Measurements from ENCODE around the gene ACBD4. TPM values are rescaled to one million over a fixed set of nuclear protein-coding genes. Genes with fewer than 3 reads are reported as not detected.

Gene ACBD4
- total and polyA plus RNA-seq, 11 donors = 3.3 to 9.8 (median 6.3) TPM

DNA sequence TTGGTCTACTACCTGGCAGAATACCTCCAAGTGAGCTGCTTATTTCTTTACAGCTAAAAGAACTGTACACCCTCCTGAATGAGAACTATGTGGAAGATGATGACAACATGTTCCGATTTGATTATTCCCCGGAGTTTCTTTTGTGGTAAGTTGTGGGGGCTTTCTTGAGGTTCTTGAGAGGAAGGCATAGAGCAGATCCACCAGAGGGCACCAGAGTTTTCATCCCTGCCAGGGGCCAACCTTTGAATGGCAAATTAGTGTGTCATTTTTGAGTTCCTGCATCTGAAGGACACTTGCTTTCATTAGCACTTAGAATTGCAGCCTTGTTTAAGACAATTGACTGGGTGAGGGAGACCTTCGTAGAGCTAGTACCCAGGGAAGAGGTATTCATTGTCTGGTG, 39.3 kb upstream of the ACBD4 start:
- Histone ChIP-seq H3K36me3 (peaks cover 0 to 99% (median 85%) of the 10 kb centered on the region in 9 donors), H3K4me1 (peaks cover 10 to 50% (median 29%) of the 10 kb centered on the region in 12 donors), H3K4me3 (no peak overlapping the region), H3K9me3 (no peaks in the 10 kb centered on the region), H3K27ac (peak overlapping the region in 2 of 12 donors; percentile 52 to 85), H3K27me3 (no peaks in the 10 kb centered on the region)
- ATAC-seq = no peak
- intact Hi-C loops (cut with DNase I) = loop anchor here (2.0 to 10.0 kb wide), 10 partner anchors 34 to 321 kb away; partner anchors contain the start of genes PLCD3 (in 6 of the 10), GFAP (in 2 of the 10) and NMT1 (in 2 of the 10)
- no peak for DNase-seq
- TF ChIP-seq, protein P1, sequence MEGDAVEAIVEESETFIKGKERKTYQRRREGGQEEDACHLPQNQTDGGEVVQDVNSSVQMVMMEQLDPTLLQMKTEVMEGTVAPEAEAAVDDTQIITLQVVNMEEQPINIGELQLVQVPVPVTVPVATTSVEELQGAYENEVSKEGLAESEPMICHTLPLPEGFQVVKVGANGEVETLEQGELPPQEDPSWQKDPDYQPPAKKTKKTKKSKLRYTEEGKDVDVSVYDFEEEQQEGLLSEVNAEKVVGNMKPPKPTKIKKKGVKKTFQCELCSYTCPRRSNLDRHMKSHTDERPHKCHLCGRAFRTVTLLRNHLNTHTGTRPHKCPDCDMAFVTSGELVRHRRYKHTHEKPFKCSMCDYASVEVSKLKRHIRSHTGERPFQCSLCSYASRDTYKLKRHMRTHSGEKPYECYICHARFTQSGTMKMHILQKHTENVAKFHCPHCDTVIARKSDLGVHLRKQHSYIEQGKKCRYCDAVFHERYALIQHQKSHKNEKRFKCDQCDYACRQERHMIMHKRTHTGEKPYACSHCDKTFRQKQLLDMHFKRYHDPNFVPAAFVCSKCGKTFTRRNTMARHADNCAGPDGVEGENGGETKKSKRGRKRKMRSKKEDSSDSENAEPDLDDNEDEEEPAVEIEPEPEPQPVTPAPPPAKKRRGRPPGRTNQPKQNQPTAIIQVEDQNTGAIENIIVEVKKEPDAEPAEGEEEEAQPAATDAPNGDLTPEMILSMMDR (IDR thresholded peaks at IDR 0.05) = peak; percentile 20 to 55 (median 38)
- TF ChIP-seq POLR2A (IDR thresholded peaks at IDR 0.05) = no peak
- 69 to 82% (median 77%) methylated on average over 3 of the region's 3 CpGs for WGBS, 4 donors

DNA sequence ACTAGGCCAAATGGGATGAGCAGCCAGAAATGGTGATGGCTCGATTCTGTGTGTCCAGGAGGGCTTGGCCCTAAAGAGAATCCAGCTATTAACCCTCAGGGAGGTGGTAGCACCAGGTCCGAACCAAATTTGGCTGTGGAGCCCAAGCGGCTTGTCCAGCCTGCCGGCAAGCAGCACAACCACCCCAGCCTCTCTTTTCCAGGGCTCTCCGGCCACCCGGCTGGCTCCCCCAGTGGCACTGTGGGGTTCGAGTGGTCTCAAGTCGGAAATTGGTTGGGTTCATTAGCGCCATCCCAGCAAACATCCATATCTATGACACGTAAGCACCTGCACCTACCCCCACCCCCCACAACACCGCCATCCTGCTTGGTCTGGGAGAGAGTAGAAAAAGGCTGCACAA, 38.6 kb upstream of the ACBD4 start:
- ATAC-seq (no peak), DNase-seq (no peak)
- H3K4me3 ChIP-seq = no peak overlapping the region
- H3K27me3 ChIP-seq = no peaks in the 10 kb centered on the region
- peaks cover 0 to 99% (median 85%) of the 10 kb centered on the region in 9 donors for H3K36me3 ChIP-seq
- no peaks in the 10 kb centered on the region for H3K9me3 ChIP-seq
- peak overlapping the region in 2 of 12 donors; percentile 30 to 52 for H3K27ac ChIP-seq
- no peak for TF ChIP-seq POLR2A (IDR thresholded peaks at IDR 0.05)
- TF ChIP-seq, protein P1 (IDR thresholded peaks at IDR 0.05) = no peak
- 88 to 95% (median 93%) methylated on average over 11 of the region's 11 CpGs for WGBS, 4 donors
- peaks cover 10 to 50% (median 30%) of the 10 kb centered on the region in 12 donors for H3K4me1 ChIP-seq
- intact Hi-C loops (cut with DNase I) = loop anchor here (2.0 to 10.0 kb wide), 10 partner anchors 35 to 322 kb away; partner anchors contain the start of genes PLCD3 (in 6 of the 10), GFAP (in 2 of the 10) and NMT1 (in 2 of the 10)

GRCh38 chr17:45098081-45098868, 37.2 kb upstream of the ACBD4 start:
- DNase-seq = no peak
- intact Hi-C loops (cut with DNase I) = loop anchor here (2.0 to 10.0 kb wide), 11 partner anchors 34 to 323 kb away; partner anchors contain the start of genes PLCD3 (in 7 of the 10), GFAP (in 2 of the 10) and NMT1 (in 2 of the 10)
- 80 to 89% (median 87%) methylated on average over 13 of the region's 13 CpGs for WGBS, 4 donors
- no peak for TF ChIP-seq POLR2A (IDR thresholded peaks at IDR 0.05)
- TF ChIP-seq, protein P1 (IDR thresholded peaks at IDR 0.05) = no peak
- H3K27ac ChIP-seq = peak overlapping the region in 4 of 12 donors; percentile 29 to 72 (median 36)
- H3K4me3 ChIP-seq = no peak overlapping the region
- H3K4me1 ChIP-seq = peaks cover 4 to 50% (median 21%) of the 10 kb centered on the region in 12 donors
- H3K27me3 ChIP-seq = no peaks in the 10 kb centered on the region
- peaks cover 0 to 100% (median 94%) of the 10 kb centered on the region in 9 donors for H3K36me3 ChIP-seq
- H3K9me3 ChIP-seq = no peaks in the 10 kb centered on the region
- no peak for ATAC-seq
